KMS-11 (cell line): Measurements from ENCODE around the gene NLRP14.

Experiments
- H2AFZ ChIP-seq: fragments of 200-600 bp; sonication (generic); 2 replicates; pipeline ENCODE4 v1.6.1; 2016; ENCODE audit warnings: antibody characterized with exemption, mixed run types, low read depth
- H3K27ac ChIP-seq: fragments of 200-600 bp; sonication (generic); 2 replicates; pipeline ENCODE4 v1.6.1; 2016; ENCODE audit warnings: mild to moderate bottlenecking, mixed run types
- H3K27me3 ChIP-seq: fragments of 200-600 bp; sonication (generic); 2 replicates; pipeline ENCODE4 v1.6.1; 2017; ENCODE audit warnings: mild to moderate bottlenecking, low read depth, mixed run types, moderate library complexity; ENCODE audit not compliant: insufficient read depth
- H3K36me3 ChIP-seq: fragments of 200-600 bp; sonication (generic); 2 replicates; pipeline ENCODE4 v1.6.1; 2017; ENCODE audit warnings: mild to moderate bottlenecking, mixed run types; ENCODE audit not compliant: insufficient read depth
- H3K4me1 ChIP-seq: fragments of 200-600 bp; sonication (generic); 2 replicates; pipeline ENCODE4 v1.6.1; 2016; ENCODE audit warnings: mild to moderate bottlenecking, low read depth, mixed run types; ENCODE audit not compliant: poor library complexity, severe bottlenecking
- H3K4me2 ChIP-seq: fragments of 200-600 bp; sonication (generic); 2 replicates; pipeline ENCODE4 v1.7.0; 2016; ENCODE audit warnings: mild to moderate bottlenecking, mixed run types
- H3K4me3 ChIP-seq: fragments of 200-600 bp; sonication (generic); IDR thresholded peaks from 2 replicates; pipeline ENCODE4 v1.6.1; 2017; ENCODE audit warnings: low read depth, low read length, mixed read lengths; ENCODE audit not compliant: insufficient read depth
- H3K79me2 ChIP-seq: fragments of 200-600 bp; sonication (generic); 2 replicates; pipeline ENCODE4 v1.6.1; 2016; ENCODE audit warnings: low read depth, mixed run types; ENCODE audit not compliant: insufficient read depth
- H3K9ac ChIP-seq: fragments of 200-600 bp; sonication (generic); 2 replicates; pipeline ENCODE4 v1.6.1; 2016; ENCODE audit warnings: mild to moderate bottlenecking, mixed run types
- H4K20me1 ChIP-seq: fragments of 200-600 bp; sonication (generic); 2 replicates; pipeline ENCODE4 v1.6.1; 2016; ENCODE audit warnings: mild to moderate bottlenecking, mixed run types; ENCODE audit not compliant: insufficient read depth
- CTCF ChIP-seq: fragments of 200-600 bp; sonication (generic); conservative IDR thresholded peaks from 2 replicates; pipeline ENCODE4 v1.6.1; 2017; ENCODE audit warnings: low read depth, mild to moderate bottlenecking, antibody characterized with exemption, low read length, moderate library complexity, mixed read lengths

The NLRP14 gene

GRCh38 chr11:7088921-7089320, 68.6 kb downstream of the NLRP14 start, which contains the start of gene RBMXL2:
Gene RBMXL2, plus strand, starts transcription at chr11:7088998. Its CDS starts 123 bp downstream, at chr11:7089121.
- H3K27ac ChIP-seq, result no peak within 1 kb of the TSS
- no peaks in the 10 kb centered on the region for H4K20me1 ChIP-seq
- no peaks in the 10 kb centered on the region for H3K27me3 ChIP-seq
- no peak within 1 kb of the TSS for H3K9ac ChIP-seq
- no peaks in the 10 kb centered on the region for H3K79me2 ChIP-seq
- H3K4me1 ChIP-seq, result no peaks in the 10 kb centered on the region
- no peak within 1 kb of the TSS for H2AFZ ChIP-seq
- no peak for TF ChIP-seq CTCF
- no peak within 1 kb of the TSS for H3K4me3 ChIP-seq
- no peaks in the 10 kb centered on the region for H3K36me3 ChIP-seq
- no peak within 1 kb of the TSS for H3K4me2 ChIP-seq

- Histone ChIP-seq H3K27me3 (no peaks in the 10 kb centered on the region), H3K27ac (no peak overlapping the region), H2AFZ (no peak overlapping the region), H4K20me1 (no peaks in the 10 kb centered on the region), H3K4me3 (no peak overlapping the region), H3K9ac (no peak overlapping the region), H3K36me3 (no peaks in the 10 kb centered on the region), H3K4me2 (no peak overlapping the region), H3K4me1 (no peaks in the 10 kb centered on the region), H3K79me2 (no peaks in the 10 kb centered on the region)
- no peak for TF ChIP-seq CTCF
Observed at GRCh38 chr11:7089328-7090251, 69.3 kb downstream of the NLRP14 start.

GRCh38 chr11:7098235-7098832, 78.1 kb downstream of the NLRP14 start:
- Histone ChIP-seq H3K9ac (no peak overlapping the region), H3K4me1 (no peaks in the 10 kb centered on the region), H3K27me3 (no peaks in the 10 kb centered on the region), H3K79me2 (no peaks in the 10 kb centered on the region), H3K4me2 (no peak overlapping the region), H3K4me3 (no peak overlapping the region), H4K20me1 (no peaks in the 10 kb centered on the region), H2AFZ (peak overlapping the region; percentile 35; the same call in 1 of the 2 replicates), H3K36me3 (no peaks in the 10 kb centered on the region), H3K27ac (no peak overlapping the region)
- TF ChIP-seq CTCF, result peak; percentile 78

- H3K36me3 ChIP-seq, result no peaks in the 10 kb centered on the region
- no peaks in the 10 kb centered on the region for H3K4me1 ChIP-seq
- H4K20me1 ChIP-seq, result no peaks in the 10 kb centered on the region
- H2AFZ ChIP-seq, result no peak overlapping the region
- H3K27me3 ChIP-seq, result no peaks in the 10 kb centered on the region
- H3K9ac ChIP-seq, result no peak overlapping the region
- TF ChIP-seq CTCF, result no peak
- H3K4me2 ChIP-seq, result no peak overlapping the region
- no peaks in the 10 kb centered on the region for H3K79me2 ChIP-seq
- no peak overlapping the region for H3K4me3 ChIP-seq
- no peak overlapping the region for H3K27ac ChIP-seq
Observed at GRCh38 chr11:7115780-7116179, 95.5 kb downstream of the NLRP14 start.
